SK-N-DZ (cell line): Measurements from ENCODE around the gene DNHD1.

Experiments
- DNase-seq: peaks from one replicate; pipeline ENCODE4 v3.0.0-alpha.2; 2015; ENCODE audit warnings: low spot score

The DNHD1 gene

GRCh38 chr11:6587360-6587953 is 90.4 kb downstream of the DNHD1 start:
- no peak for DNase-seq

- DNase-seq: no peak
Observed at GRCh38 chr11:6588018-6588417, 90.9 kb downstream of the DNHD1 start.

- no peak for DNase-seq
Observed at GRCh38 chr11:6594142-6594768, 97.2 kb downstream of the DNHD1 start.

- DNase-seq: no peak
Observed at GRCh38 chr11:6596239-6596877, 99.3 kb downstream of the DNHD1 start.

DNA sequence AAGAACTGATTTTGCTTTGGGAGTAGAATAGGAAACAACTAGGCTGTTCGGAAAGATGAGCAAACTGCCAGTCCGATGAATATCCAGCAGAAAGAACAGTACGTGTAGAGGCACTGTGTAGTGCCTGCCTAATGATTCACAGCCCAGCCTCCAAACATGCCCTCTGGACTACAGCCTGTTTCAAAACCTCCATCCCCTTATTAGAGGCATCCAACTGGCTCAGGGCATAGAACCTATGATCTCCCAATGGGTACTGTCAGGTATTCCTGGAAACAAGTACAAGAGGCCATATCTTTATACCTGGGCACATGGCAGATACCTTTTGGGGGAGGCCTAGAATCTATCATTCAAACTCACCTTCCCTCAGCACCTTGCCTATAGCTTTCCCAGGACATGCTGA is 101.5 kb downstream of the DNHD1 start:
- no peak for DNase-seq

DNA sequence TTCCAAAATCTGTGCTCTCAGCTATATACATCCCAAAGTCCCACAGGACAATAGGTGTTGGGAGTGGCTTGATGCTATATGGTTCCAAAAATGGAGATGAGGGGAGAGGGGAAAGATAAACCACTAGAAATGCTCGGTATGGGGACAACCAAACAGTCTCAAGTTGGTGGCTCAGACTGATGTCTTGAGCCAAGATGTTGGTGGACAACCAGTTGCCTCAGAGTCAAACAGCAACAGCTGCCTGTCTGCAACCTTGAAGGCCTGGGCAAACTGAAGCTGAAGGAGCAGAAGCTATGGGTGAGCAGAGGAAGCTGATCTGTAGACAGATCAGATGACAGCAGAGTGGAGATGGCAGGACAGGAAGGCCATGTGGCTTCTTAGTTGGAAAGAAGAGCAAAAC is 102.4 kb downstream of the DNHD1 start:
- DNase-seq: no peak

DNA sequence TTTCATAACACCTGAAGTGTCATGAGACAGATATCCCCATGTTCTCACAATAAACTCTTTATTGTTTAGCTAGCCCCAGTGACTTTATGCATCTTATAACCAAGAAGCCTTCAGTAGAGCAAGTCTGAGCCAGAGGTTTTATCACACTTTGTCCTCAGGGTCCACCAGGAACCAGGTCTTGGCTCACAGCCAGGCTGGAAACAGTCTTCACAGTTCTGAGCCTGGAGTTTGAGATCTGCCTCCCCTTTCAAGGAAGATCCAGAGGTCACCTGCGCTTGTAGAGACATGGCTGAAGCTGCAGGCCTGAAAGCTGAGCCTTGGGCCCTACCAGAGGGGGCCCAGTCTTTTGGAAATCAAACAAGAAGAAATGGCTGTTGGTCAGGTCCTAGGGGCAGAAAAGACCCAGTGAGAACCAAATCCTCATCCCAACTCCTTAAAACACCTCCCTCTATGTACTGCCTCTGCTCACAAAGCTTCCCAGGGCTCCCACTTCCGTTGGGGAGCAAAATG is 102.9 kb downstream of the DNHD1 start:
- no peak for DNase-seq

- no peak for DNase-seq
Observed at GRCh38 chr11:6601041-6601461, 104.0 kb downstream of the DNHD1 start.

- DNase-seq: no peak
Observed at GRCh38 chr11:6602096-6602940, 105.2 kb downstream of the DNHD1 start.

GRCh38 chr11:6603287-6604080 is 106.4 kb downstream of the DNHD1 start, which contains the start of the genes ILK and RRP8:
ILK (plus strand) TSS chr11:6603774; CDS start chr11:6604272, 498 bp downstream.
RRP8 (minus strand) TSS chr11:6603616; CDS start chr11:6603502, 114 bp downstream.
- DNase-seq: peak; percentile 81

GRCh38 chr11:6604081-6604626 is 107.1 kb downstream of the DNHD1 start:
- peak; percentile 51 for DNase-seq

GRCh38 chr11:6604790-6605189 is 107.7 kb downstream of the DNHD1 start:
- DNase-seq: no peak

DNA sequence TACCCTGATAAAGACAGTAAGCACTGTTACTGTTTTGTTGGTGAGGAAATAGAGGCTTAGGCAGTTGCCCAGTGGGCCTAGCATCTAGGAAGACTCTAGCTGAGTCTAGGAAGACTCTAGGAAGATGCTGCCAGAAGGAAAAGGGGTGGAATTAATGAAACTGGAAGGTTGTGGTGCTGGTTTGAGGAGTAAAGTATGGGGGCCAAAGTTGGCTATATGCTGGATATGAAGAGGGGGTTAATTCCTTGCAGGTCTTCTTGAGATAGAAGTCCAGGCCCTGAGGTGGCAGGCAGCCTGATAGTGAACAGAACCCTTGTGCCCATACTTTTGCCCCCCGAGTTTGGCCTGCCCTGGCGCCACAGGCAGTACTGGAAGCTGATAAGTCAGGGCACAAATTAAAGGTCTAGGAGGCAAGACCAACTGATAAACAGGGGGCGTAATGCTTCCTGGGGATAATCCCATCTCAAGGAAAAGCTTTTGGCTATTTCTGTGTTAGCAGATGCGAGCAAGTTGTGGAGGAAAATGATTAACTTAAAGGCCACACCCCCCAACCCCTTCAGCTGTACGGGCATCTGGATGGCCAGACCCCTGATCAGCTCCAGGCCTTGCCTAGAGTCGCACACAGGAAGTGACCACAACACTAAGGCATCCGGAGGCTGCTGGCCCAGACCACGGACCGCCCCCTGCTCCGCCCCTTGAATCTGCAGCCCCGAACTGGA is 109.5 kb downstream of the DNHD1 start:
- DNase-seq: peak; percentile 84

DNA sequence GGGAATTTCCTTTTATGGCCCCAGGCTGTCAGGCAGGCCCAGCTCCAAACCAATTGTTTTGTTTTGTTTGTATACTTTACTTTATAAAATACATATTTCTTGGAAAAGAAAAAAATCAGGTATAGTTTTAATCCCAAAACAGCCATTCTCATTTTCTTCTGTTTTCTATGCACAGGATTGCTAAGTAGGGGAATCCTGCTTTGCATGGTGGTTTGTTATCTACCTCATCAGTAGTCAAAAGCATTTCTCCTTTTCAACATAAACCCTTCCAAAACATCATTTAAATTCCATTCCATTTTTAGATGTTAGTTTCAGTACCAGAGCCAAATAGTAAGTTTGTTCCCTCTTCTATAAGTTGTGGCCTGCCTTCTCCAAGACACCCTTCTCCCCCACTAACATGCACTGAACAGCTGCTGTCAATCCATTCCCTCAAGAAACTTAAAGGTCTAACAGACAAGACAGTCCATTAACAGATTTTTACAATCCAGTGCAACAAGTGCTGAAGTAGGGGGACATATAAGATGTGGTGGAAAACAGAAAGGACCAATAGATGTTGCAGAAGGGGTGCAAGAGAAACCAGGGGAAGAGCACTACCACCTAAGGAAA is 110.2 kb downstream of the DNHD1 start:
- no peak for DNase-seq

- DNase-seq: no peak
Observed at GRCh38 chr11:6608011-6608410, 110.9 kb downstream of the DNHD1 start.

DNA sequence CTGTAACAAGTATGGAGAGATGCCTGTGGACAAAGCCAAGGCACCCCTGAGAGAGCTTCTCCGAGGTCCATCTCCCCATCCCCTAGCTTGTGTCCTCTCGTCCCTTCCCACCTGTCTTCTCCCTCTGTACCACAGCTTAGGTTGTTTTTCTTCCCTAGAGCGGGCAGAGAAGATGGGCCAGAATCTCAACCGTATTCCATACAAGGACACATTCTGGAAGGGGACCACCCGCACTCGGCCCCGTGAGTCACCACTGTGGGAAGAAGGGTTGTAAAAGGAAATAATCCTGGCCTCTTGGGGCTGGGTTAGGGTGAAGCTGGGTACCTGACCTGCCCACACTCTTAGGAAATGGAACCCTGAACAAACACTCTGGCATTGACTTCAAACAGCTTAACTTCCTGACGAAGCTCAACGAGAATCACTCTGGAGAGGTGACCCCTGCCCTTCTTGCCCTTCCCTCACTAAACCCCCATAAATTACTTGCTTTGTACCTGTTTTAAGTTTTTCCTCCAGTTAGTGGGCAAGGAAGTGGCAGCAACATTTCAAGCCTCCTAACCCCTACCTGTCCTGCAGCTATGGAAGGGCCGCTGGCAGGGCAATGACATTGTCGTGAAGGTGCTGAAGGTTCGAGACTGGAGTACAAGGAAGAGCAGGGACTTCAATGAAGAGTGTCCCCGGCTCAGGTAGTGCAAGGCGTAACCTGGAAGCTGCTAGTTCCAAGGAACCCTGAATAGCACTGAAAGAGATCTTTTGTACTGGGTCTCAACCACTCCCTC is 111.8 kb downstream of the DNHD1 start:
- no peak for DNase-seq

DNA sequence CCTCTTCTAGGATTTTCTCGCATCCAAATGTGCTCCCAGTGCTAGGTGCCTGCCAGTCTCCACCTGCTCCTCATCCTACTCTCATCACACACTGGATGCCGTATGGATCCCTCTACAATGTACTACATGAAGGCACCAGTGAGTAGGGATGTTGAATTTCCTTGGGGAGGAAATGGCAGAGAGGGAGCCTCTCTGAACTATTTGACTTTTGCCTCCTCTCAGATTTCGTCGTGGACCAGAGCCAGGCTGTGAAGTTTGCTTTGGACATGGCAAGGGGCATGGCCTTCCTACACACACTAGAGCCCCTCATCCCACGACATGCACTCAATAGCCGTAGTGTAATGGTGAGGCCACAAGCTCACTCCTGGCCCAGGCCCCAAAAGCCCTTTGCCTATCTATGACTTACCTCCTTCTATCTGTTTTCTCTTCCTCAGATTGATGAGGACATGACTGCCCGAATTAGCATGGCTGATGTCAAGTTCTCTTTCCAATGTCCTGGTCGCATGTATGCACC is 112.5 kb downstream of the DNHD1 start:
- DNase-seq: no peak

DNA sequence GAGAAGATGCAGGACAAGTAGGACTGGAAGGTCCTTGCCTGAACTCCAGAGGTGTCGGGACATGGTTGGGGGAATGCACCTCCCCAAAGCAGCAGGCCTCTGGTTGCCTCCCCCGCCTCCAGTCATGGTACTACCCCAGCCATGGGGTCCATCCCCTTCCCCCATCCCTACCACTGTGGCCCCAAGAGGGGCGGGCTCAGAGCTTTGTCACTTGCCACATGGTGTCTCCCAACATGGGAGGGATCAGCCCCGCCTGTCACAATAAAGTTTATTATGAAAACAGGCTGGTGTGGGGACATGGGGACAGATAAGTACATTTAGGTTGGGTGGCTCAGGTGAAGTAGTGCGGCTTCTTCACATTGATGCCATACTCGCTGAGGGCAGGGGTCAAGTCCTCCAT is 113.5 kb downstream of the DNHD1 start:
- DNase-seq: no peak
